ENCODE results near the gene MDH2. TPM values are rescaled to one million over a fixed set of nuclear protein-coding genes. Genes with fewer than 3 reads are reported as not detected.
A peak's percentile ranks its signal among the peaks of the same experiment; 100 is the strongest.
"Not testable (repeated sequence)": the region's sequence is repeated elsewhere in the genome, so short reads cannot be mapped to it uniquely, and the experiment has no call there.

Gene MDH2
- total RNA-seq, 1 donor from 2014 or later: 81.8 TPM

GRCh38 chr7:76008156-76008687, 39.7 kb upstream of the MDH2 start:
- DNase-seq (ENCODE audit: extremely low spot score in 2 of 2): no peak
- no peaks in the 10 kb centered on the region for H3K9me3 ChIP-seq
- peaks cover 0 to 10% of the 10 kb centered on the region in 2 donors for H3K36me3 ChIP-seq
- H3K27me3 ChIP-seq: no peaks in the 10 kb centered on the region
- intact Hi-C loops (cut with DNase I): no loop called here
- H3K4me1 ChIP-seq: peaks cover 28% of the 10 kb centered on the region
- H3K27ac ChIP-seq: no peak overlapping the region
- no peak for TF ChIP-seq POLR2A (IDR thresholded peaks at IDR 0.05)
- no peak for TF ChIP-seq POLR2AphosphoS5 (IDR thresholded peaks at IDR 0.05; ENCODE audit: insufficient read depth in 1 of 2, low read depth in 1 of 2)
- no peak for TF ChIP-seq CTCF (IDR thresholded peaks at IDR 0.05)
- H3K4me3 ChIP-seq: no peak overlapping the region

- H3K9me3 ChIP-seq: no peaks in the 10 kb centered on the region
- DNase-seq (ENCODE audit: extremely low spot score in 2 of 2): no peak
- H3K27ac ChIP-seq: peak overlapping the region; percentile 44
- intact Hi-C loops (cut with DNase I): no loop called here
- no peak overlapping the region for H3K4me3 ChIP-seq
- no peaks in the 10 kb centered on the region for H3K27me3 ChIP-seq
- H3K36me3 ChIP-seq: peaks cover 0 to 4% of the 10 kb centered on the region in 2 donors
- TF ChIP-seq CTCF (IDR thresholded peaks at IDR 0.05) (no peak), POLR2AphosphoS5 (IDR thresholded peaks at IDR 0.05; ENCODE audit: insufficient read depth in 1 of 2, low read depth in 1 of 2) (no peak), POLR2A (IDR thresholded peaks at IDR 0.05) (no peak)
- H3K4me1 ChIP-seq: peaks cover 28% of the 10 kb centered on the region
Measured at GRCh38 chr7:76009672-76010600, 38.0 kb upstream of the MDH2 start.

- TF ChIP-seq CTCF (IDR thresholded peaks at IDR 0.05) (no peak), POLR2AphosphoS5 (IDR thresholded peaks at IDR 0.05; ENCODE audit: insufficient read depth in 1 of 2, low read depth in 1 of 2) (no peak), POLR2A (IDR thresholded peaks at IDR 0.05) (no peak)
- no peak overlapping the region for H3K4me3 ChIP-seq
- H3K36me3 ChIP-seq: no peaks in the 10 kb centered on the region
- H3K27ac ChIP-seq: peak overlapping the region; percentile 57
- intact Hi-C loops (cut with DNase I): no loop called here
- H3K27me3 ChIP-seq: no peaks in the 10 kb centered on the region
- no peaks in the 10 kb centered on the region for H3K9me3 ChIP-seq
- DNase-seq (ENCODE audit: extremely low spot score in 2 of 2): no peak
- peaks cover 28% of the 10 kb centered on the region for H3K4me1 ChIP-seq
Measured at GRCh38 chr7:76011442-76011861, 36.5 kb upstream of the MDH2 start.

GRCh38 chr7:76016191-76016947, 31.5 kb upstream of the MDH2 start:
- intact Hi-C loops (cut with DNase I): no loop called here
- no peak overlapping the region for H3K27ac ChIP-seq
- H3K4me3 ChIP-seq: no peak overlapping the region
- H3K36me3 ChIP-seq: peaks cover 0 to 9% of the 10 kb centered on the region in 2 donors
- H3K9me3 ChIP-seq: no peaks in the 10 kb centered on the region
- H3K4me1 ChIP-seq: peaks cover 6% of the 10 kb centered on the region
- DNase-seq (ENCODE audit: extremely low spot score in 2 of 2): no peak
- TF ChIP-seq CTCF (IDR thresholded peaks at IDR 0.05) (no peak), POLR2AphosphoS5 (IDR thresholded peaks at IDR 0.05; ENCODE audit: insufficient read depth in 1 of 2, low read depth in 1 of 2) (no peak), POLR2A (IDR thresholded peaks at IDR 0.05) (no peak)
- no peaks in the 10 kb centered on the region for H3K27me3 ChIP-seq

GRCh38 chr7:76018520-76018919, 29.4 kb upstream of the MDH2 start:
- H3K4me3 ChIP-seq; H3K27ac ChIP-seq; H3K4me1 ChIP-seq; H3K9me3 ChIP-seq; intact Hi-C loops (cut with DNase I); H3K27me3 ChIP-seq; DNase-seq (ENCODE audit: extremely low spot score in 2 of 2): not testable (repeated sequence)
- H3K36me3 ChIP-seq: peaks cover 0 to 17% of the 10 kb centered on the region in 2 donors

All from vagina (tissue), 2 donors.